ENCODE data around the gene TAS2R60. TPM values are rescaled to one million over a fixed set of nuclear protein-coding genes. Genes with fewer than 3 reads are reported as not detected.
A peak's percentile ranks its signal among the peaks of the same experiment; 100 is the strongest.

The TAS2R60 gene
- total and polyA plus RNA-seq, 4 donors: 0.05 to 1.0 TPM; not detected in 2

- H3K9ac ChIP-seq (ENCODE audit: insufficient read depth in 1 of 2, low read length in 2 of 2): no peak within 1 kb of the TSS
- no peak for TF ChIP-seq CTCF (IDR thresholded peaks at IDR 0.05; ENCODE audit: control extremely low read depth, extremely low read depth)
- DNase-seq: no peak
- H3K27ac ChIP-seq (ENCODE audit: low read depth in 1 of 2, low read length in 1 of 2): no peak within 1 kb of the TSS
- H3K27me3 ChIP-seq (ENCODE audit: control insufficient read depth in 3 of 3, insufficient read depth in 3 of 3, low read length in 2 of 3): no peaks in the 10 kb centered on the region
- no peaks in the 10 kb centered on the region for H3K36me3 ChIP-seq (ENCODE audit: control insufficient read depth in 4 of 4, insufficient read depth in 4 of 4, low read length in 4 of 4)
- no peak within 1 kb of the TSS for H3K4me3 ChIP-seq
- ATAC-seq (ENCODE audit: insufficient read depth, low FRiP score): no peak
- WGBS, 2 donors: 76 to 79% methylated on average over 10 of the region's 10 CpGs
- H3K9me3 ChIP-seq (ENCODE audit: control insufficient read depth in 4 of 4, insufficient read depth in 3 of 4, low read length in 3 of 4): peaks cover 0 to 4% (median 0%) of the 10 kb centered on the region in 4 donors
- peaks cover 0 to 4% (median 0%) of the 10 kb centered on the region in 5 donors for H3K4me1 ChIP-seq (ENCODE audit: control insufficient read depth in 5 of 5, insufficient read depth in 5 of 5, low read length in 5 of 5)
These were observed 34.4 kb downstream of the TAS2R60 start, which contains the start of gene TAS2R41 for GRCh38 chr7:143477501-143478150. Gene TAS2R41 (plus strand): TSS chr7:143477873. CDS start chr7:143477873, 0 bp downstream.

GRCh38 chr7:143479055-143479766 is 36.0 kb downstream of the TAS2R60 start:
- Histone ChIP-seq H3K27ac (ENCODE audit: low read depth in 1 of 2, low read length in 1 of 2) (peak overlapping the region in 1 of 2 donors; percentile 33), H3K9ac (ENCODE audit: insufficient read depth in 1 of 2, low read length in 2 of 2) (no peak overlapping the region)
- 71 to 81% methylated on average over 10 of the region's 10 CpGs for WGBS, 2 donors

GRCh38 chr7:143480501-143480900 is 37.2 kb downstream of the TAS2R60 start:
- Histone ChIP-seq H3K4me3 (no peak overlapping the region), H3K9me3 (ENCODE audit: control insufficient read depth in 4 of 4, insufficient read depth in 3 of 4, low read length in 3 of 4) (no peaks in the 10 kb centered on the region), H3K27ac (ENCODE audit: low read depth in 1 of 2, low read length in 1 of 2) (no peak overlapping the region), H3K9ac (ENCODE audit: insufficient read depth in 1 of 2, low read length in 2 of 2) (no peak overlapping the region), H3K4me1 (ENCODE audit: control insufficient read depth in 5 of 5, insufficient read depth in 5 of 5, low read length in 5 of 5) (peaks cover 0 to 28% (median 0%) of the 10 kb centered on the region in 5 donors), H3K36me3 (ENCODE audit: control insufficient read depth in 4 of 4, insufficient read depth in 4 of 4, low read length in 4 of 4) (no peaks in the 10 kb centered on the region), H3K27me3 (ENCODE audit: control insufficient read depth in 3 of 3, insufficient read depth in 3 of 3, low read length in 2 of 3) (no peaks in the 10 kb centered on the region)
- ATAC-seq (ENCODE audit: insufficient read depth, low FRiP score) (no peak), DNase-seq (no peak)
- no peak for TF ChIP-seq CTCF (IDR thresholded peaks at IDR 0.05; ENCODE audit: control extremely low read depth, extremely low read depth)

More at GRCh38 chr7:143479055-143479766, 36.0 kb downstream of the TAS2R60 start:
- no peaks in the 10 kb centered on the region for H3K27me3 ChIP-seq (ENCODE audit: control insufficient read depth in 3 of 3, insufficient read depth in 3 of 3, low read length in 2 of 3)
- H3K9me3 ChIP-seq (ENCODE audit: control insufficient read depth in 4 of 4, insufficient read depth in 3 of 4, low read length in 3 of 4): peaks cover 0 to 4% (median 0%) of the 10 kb centered on the region in 4 donors
- no peaks in the 10 kb centered on the region for H3K36me3 ChIP-seq (ENCODE audit: control insufficient read depth in 4 of 4, insufficient read depth in 4 of 4, low read length in 4 of 4)
- DNase-seq: peak in 1 of 3 donors; percentile 30
- no peak overlapping the region for H3K4me3 ChIP-seq
- peaks cover 0 to 16% (median 0%) of the 10 kb centered on the region in 5 donors for H3K4me1 ChIP-seq (ENCODE audit: control insufficient read depth in 5 of 5, insufficient read depth in 5 of 5, low read length in 5 of 5)
- ATAC-seq (ENCODE audit: insufficient read depth, low FRiP score): no peak
- TF ChIP-seq CTCF (IDR thresholded peaks at IDR 0.05; ENCODE audit: control extremely low read depth, extremely low read depth): no peak

All from lung (tissue), 12 donors.